Esophagus muscularis mucosa (tissue), 4 donors: ENCODE data around the gene RFC5. TPM values are rescaled to one million over a fixed set of nuclear protein-coding genes. Genes with fewer than 3 reads are reported as not detected.
A peak's percentile ranks its signal among the peaks of the same experiment; 100 is the strongest.

ENCODE experiments used
- DNase-seq: peaks from one replicate; pipeline ENCODE4 v3.0.0-alpha.2; 2017; ENCODE audit errors: extremely low spot score
- H3K27ac ChIP-seq, 4 donors: fragments of 200-600 bp; sonication (generic); replicated peaks in 1 of 4; 1 replicate in 3 of 4; 2 replicates in 1 of 4; pipeline ENCODE4 v1.5.1; 2016 to 2019; ENCODE audit warnings: mild to moderate bottlenecking in 1 of 4
- H3K27me3 ChIP-seq, 4 donors: fragments of 200-600 bp; sonication (generic); one replicate each; pipeline versions ENCODE4 v1.5.1 to v1.6.0; 2016 to 2019
- H3K36me3 ChIP-seq, 4 donors: fragments of 200-600 bp; sonication (generic); one replicate each; pipeline ENCODE4 v1.5.1; 2016 to 2019
- H3K4me1 ChIP-seq, 4 donors: fragments of 200-600 bp; sonication (generic); one replicate each; pipeline ENCODE4 v1.5.1; 2016 to 2019
- H3K4me3 ChIP-seq, 4 donors: fragments of 200-600 bp; sonication (generic); 1 replicate in 2 of 4; 2 replicates in 2 of 4; pipeline ENCODE4 v1.5.1; 2016 to 2019; ENCODE audit warnings: mild to moderate bottlenecking in 4 of 4, moderate library complexity in 1 of 4
- H3K9me3 ChIP-seq, 4 donors: fragments of 200-600 bp; sonication (generic); 1 replicate in 3 of 4; 2 replicates in 1 of 4; pipeline ENCODE4 v1.5.1; 2016 to 2019
- EP300 ChIP-seq: sonication (generic); formaldehyde crosslinking; IDR thresholded peaks from one replicate; pipeline ENCODE4 v1.6.1; 2017; ENCODE audit warnings: antibody characterized with exemption
- POLR2A ChIP-seq: fragments of 450-650 bp; IDR thresholded peaks from one replicate; pipeline ENCODE4 v1.6.1; 2017; ENCODE audit warnings: antibody characterized with exemption, moderate library complexity, mild to moderate bottlenecking, low read depth
- POLR2AphosphoS5 ChIP-seq, 2 donors: sonication (generic); formaldehyde crosslinking; IDR thresholded peaks; one replicate each; pipeline ENCODE4 v1.6.1; 2017; ENCODE audit warnings: antibody characterized with exemption in 2 of 2
- WGBS: methylation state at CpG from one replicate; pipeline ENCODE4 v1.1.5; 2018; 5-methylcytosine and 5-hydroxymethylcytosine counted together
- intact Hi-C: fragments of 100-400 bp; cut with DNase I; formaldehyde crosslinking; loops from one replicate; pipeline ENCODE4 v1.15.1; 2023
- total RNA-seq, 4 donors: library from RNA; depleted of rRNA; stranded (reverse); fragments of >200 nt; gene quantifications; one replicate each; pipeline versions ENCODE4 v1.1.0 to v1.2.1, GENCODE V29; 2016
- TF ChIP-seq, protein P1 (sequence below), 3 experiments: fragments of 200-600 bp in 2 of 3; fragments of 450-650 bp in 1 of 3; sonication (generic) in 2 of 3; IDR thresholded peaks; one replicate each; pipeline ENCODE4 v1.5.1; 2017 to 2019; ENCODE audit warnings: antibody characterized with exemption in 3 of 3, mild to moderate bottlenecking in 2 of 3, moderate library complexity in 1 of 3

Gene RFC5
- total RNA-seq, 4 donors from 2014 or later = 8.7 to 11.3 (median 10.0) TPM

GRCh38 chr12:118011961-118012360 is 4.5 kb upstream of the RFC5 start:
- WGBS = 71% methylated on average over 3 of the region's 3 CpGs
- intact Hi-C loops = no loop called here
- H3K9me3 ChIP-seq = no peaks in the 10 kb centered on the region
- no peak overlapping the region for H3K27ac ChIP-seq
- TF ChIP-seq, protein P1, sequence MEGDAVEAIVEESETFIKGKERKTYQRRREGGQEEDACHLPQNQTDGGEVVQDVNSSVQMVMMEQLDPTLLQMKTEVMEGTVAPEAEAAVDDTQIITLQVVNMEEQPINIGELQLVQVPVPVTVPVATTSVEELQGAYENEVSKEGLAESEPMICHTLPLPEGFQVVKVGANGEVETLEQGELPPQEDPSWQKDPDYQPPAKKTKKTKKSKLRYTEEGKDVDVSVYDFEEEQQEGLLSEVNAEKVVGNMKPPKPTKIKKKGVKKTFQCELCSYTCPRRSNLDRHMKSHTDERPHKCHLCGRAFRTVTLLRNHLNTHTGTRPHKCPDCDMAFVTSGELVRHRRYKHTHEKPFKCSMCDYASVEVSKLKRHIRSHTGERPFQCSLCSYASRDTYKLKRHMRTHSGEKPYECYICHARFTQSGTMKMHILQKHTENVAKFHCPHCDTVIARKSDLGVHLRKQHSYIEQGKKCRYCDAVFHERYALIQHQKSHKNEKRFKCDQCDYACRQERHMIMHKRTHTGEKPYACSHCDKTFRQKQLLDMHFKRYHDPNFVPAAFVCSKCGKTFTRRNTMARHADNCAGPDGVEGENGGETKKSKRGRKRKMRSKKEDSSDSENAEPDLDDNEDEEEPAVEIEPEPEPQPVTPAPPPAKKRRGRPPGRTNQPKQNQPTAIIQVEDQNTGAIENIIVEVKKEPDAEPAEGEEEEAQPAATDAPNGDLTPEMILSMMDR (IDR thresholded peaks at IDR 0.05) = no peak
- no peak for TF ChIP-seq POLR2AphosphoS5 (IDR thresholded peaks at IDR 0.05)
- no peak for TF ChIP-seq POLR2A
- TF ChIP-seq EP300 = no peak
- H3K4me1 ChIP-seq = peaks cover under 1 to 14% (median 8%) of the 10 kb centered on the region in 4 donors
- DNase-seq = no peak
- H3K4me3 ChIP-seq = no peak overlapping the region
- no peaks in the 10 kb centered on the region for H3K36me3 ChIP-seq
- no peaks in the 10 kb centered on the region for H3K27me3 ChIP-seq

DNA sequence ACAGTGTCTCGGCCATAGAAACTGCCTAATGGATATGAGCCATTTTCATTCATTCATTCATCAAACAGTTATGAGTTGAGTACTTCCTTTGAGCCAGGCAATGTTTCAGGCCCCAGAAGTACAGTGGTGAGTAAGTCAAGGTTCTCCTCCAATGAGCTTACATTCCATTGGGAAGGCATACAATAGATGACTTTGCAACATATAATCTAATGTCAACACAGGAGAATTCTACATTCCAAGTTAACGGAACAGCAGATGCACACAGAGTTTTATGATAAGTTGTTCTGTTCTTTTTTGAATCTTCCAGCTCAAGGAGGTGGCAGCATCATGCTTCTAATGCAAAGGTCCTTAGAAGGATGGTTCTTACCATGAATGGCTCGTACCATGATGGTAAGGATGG is 3.2 kb upstream of the RFC5 start:
- H3K4me3 ChIP-seq = no peak overlapping the region
- TF ChIP-seq POLR2A (no peak), EP300 (no peak), POLR2AphosphoS5 (IDR thresholded peaks at IDR 0.05) (no peak)
- TF ChIP-seq, protein P1 (IDR thresholded peaks at IDR 0.05) = no peak
- no peaks in the 10 kb centered on the region for H3K9me3 ChIP-seq

DNA sequence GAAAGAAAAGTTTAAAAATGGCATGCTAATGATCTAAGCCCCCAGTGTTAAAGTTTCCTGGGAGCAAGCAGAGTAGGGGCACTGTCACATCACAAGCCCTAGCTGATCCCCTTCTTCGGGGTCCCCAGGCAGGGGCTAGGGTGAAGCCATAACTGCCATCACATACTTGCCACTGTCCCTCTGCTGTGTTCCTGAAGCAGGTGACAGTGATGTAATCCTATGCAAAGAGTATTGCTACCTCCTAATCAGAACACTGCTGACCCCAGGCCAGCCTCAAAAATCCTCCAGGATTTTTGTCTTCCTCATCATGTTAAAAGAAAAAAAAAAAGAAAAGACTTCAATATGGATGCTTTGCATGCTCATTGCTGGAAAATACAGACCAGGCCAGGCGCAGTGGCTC is 1.2 kb upstream of the RFC5 start:
- DNase-seq = no peak
- intact Hi-C loops = loop anchor here (5.0 kb wide), 1 partner anchor 37 kb away; no protein-coding TSS in a partner anchor
- TF ChIP-seq POLR2A (no peak), POLR2AphosphoS5 (IDR thresholded peaks at IDR 0.05) (no peak), EP300 (no peak)
- TF ChIP-seq, protein P1 (IDR thresholded peaks at IDR 0.05) = no peak
- peaks cover 0 to 13% (median 12%) of the 10 kb centered on the region in 4 donors for H3K36me3 ChIP-seq
- no peaks in the 10 kb centered on the region for H3K9me3 ChIP-seq
- H3K27me3 ChIP-seq = no peaks in the 10 kb centered on the region
- no peak overlapping the region for H3K4me3 ChIP-seq
- no peak overlapping the region for H3K27ac ChIP-seq
- H3K4me1 ChIP-seq = peaks cover 6 to 20% (median 16%) of the 10 kb centered on the region in 4 donors
- 95% methylated on average over 2 of the region's 2 CpGs for WGBS

More for the DNA sequence above, 3.2 kb upstream of the RFC5 start:
- WGBS = 84% methylated on average over 3 of the region's 3 CpGs
- Histone ChIP-seq H3K27ac (no peak overlapping the region), H3K4me1 (peaks cover 6 to 20% (median 16%) of the 10 kb centered on the region in 4 donors), H3K36me3 (no peaks in the 10 kb centered on the region), H3K27me3 (no peaks in the 10 kb centered on the region)
- no peak for DNase-seq
- intact Hi-C loops = no loop called here

GRCh38 chr12:118015944-118016343 is 559 bp upstream of the RFC5 start:
- intact Hi-C loops = loop anchor here (5.0 kb wide), 1 partner anchor 36 kb away; no protein-coding TSS in a partner anchor

More at GRCh38 chr12:118015944-118016343, 559 bp upstream of the RFC5 start:
- Histone ChIP-seq H3K4me1 (peaks cover 6 to 20% (median 16%) of the 10 kb centered on the region in 4 donors), H3K9me3 (no peaks in the 10 kb centered on the region), H3K4me3 (peak overlapping the region; percentile 72 to 90 (median 86)), H3K36me3 (peaks cover 0 to 19% (median 16%) of the 10 kb centered on the region in 4 donors), H3K27me3 (no peaks in the 10 kb centered on the region), H3K27ac (no peak overlapping the region)
- no peak for TF ChIP-seq EP300
- TF ChIP-seq POLR2AphosphoS5 (IDR thresholded peaks at IDR 0.05) = no peak
- TF ChIP-seq, protein P1 (IDR thresholded peaks at IDR 0.05) = no peak
- TF ChIP-seq POLR2A = no peak
- 32% methylated on average over 9 of the region's 9 CpGs for WGBS
- DNase-seq = no peak
